HepG2 (cell line): ENCODE data around the gene MT1M. TPM values are rescaled to one million over a fixed set of nuclear protein-coding genes. Genes with fewer than 3 reads are reported as not detected.
A peak's percentile ranks its signal among the peaks of the same experiment; 100 is the strongest.

Experiments
- ATAC-seq: fragments of 200-7000 bp; cut with Tn5 transposase; 3 replicates; pipeline ENCODE4 v1.9.1; 2020; ENCODE audit warnings: mild to moderate bottlenecking, moderate library complexity
- Bru-seq: library from RNA; stranded (reverse); fragments of 400-500 nt; gene quantifications from one replicate; lab custom pipeline; 2021; lab: Mats Ljungman, UMichigan
- BruChase-seq, 2 experiments: library from RNA; stranded (reverse); fragments of 400-500 nt; gene quantifications; one replicate each; lab custom pipeline; 2021; lab: Mats Ljungman, UMichigan
- BruUV-seq: library from RNA; stranded (reverse); fragments of 400-500 nt; replicated peaks from 2 replicates; lab custom pipeline; 2021; lab: Mats Ljungman, UMichigan
- CTCF ChIA-PET: fragments of 300-600 bp; formaldehyde crosslinking; extraction: SDS; loops from one replicate; lab custom pipeline; 2021; ENCODE audit warnings: low total read pairs, inconsistent platforms, low intra/inter-chr PET ratio; lab: Yijun Ruan, JAX
- POLR2A ChIA-PET: fragments of 350-600 bp; sonication (Branson Sonifier 250); formaldehyde crosslinking; loops from one replicate; lab custom pipeline; 2020; ENCODE audit warnings: antibody characterized with exemption, inconsistent platforms; lab: Yijun Ruan, JAX
- DNase-seq: peaks from one replicate; pipeline ENCODE4 v3.0.0-alpha.2; 2015; ENCODE audit warnings: low spot score
- FAIRE-seq: peaks from 3 replicates; lab custom pipeline; 2011; peaks lifted over from hg19 to GRCh38; lab: Jason Lieb, UNC
- H2AFZ ChIP-seq: one replicate; pipeline ENCODE4 v1.6.1; 2011; ENCODE audit warnings: low read length, inconsistent platforms
- H3K27ac ChIP-seq: fragments of 300-600 bp; 3 replicates; pipeline ENCODE4 v1.8.0; 2011; ENCODE audit warnings: mixed run types, mild to moderate bottlenecking, mixed read lengths, low read length, inconsistent platforms; ENCODE audit not compliant: insufficient read depth; ENCODE audit errors: extremely low read length
- H3K27me3 ChIP-seq, 2 experiments: fragments of 200-600 bp in 1 of 2; 2 replicates in 1 of 2; 3 replicates in 1 of 2; pipeline versions ENCODE4 v1.6.0 to v1.8.0; 2011; ENCODE audit warnings: low read length in 2 of 2, mild to moderate bottlenecking in 2 of 2, moderate library complexity in 2 of 2, inconsistent platforms in 1 of 2; ENCODE audit not compliant: insufficient read depth in 2 of 2, control insufficient read depth in 1 of 2
- H3K36me3 ChIP-seq, 2 experiments: fragments of 200-600 bp in 1 of 2; replicated peaks in 1 of 2; 2 replicates in 1 of 2; 3 replicates in 1 of 2; pipeline versions ENCODE4 v1.5.1 to v1.8.0; 2011; ENCODE audit warnings: low read length in 2 of 2, inconsistent platforms in 1 of 2; ENCODE audit not compliant: insufficient read depth in 2 of 2, control insufficient read depth in 1 of 2
- H3K4me1 ChIP-seq: 2 replicates; pipeline ENCODE4 v1.5.1; 2012; ENCODE audit warnings: low read length, inconsistent platforms; ENCODE audit not compliant: insufficient read depth
- H3K4me2 ChIP-seq: 2 replicates; pipeline ENCODE4 v1.6.0; 2011; ENCODE audit warnings: low read depth, low read length, inconsistent platforms
- H3K4me3 ChIP-seq, 3 experiments: fragments of 200-600 bp in 1 of 3; sonication (generic), shearing (Covaris generic) in 1 of 3; replicated peaks in 1 of 3; 2 replicates each; pipeline ENCODE4 v1.5.1; 2011 to 2016; ENCODE audit warnings: low read length in 3 of 3, inconsistent platforms in 2 of 3, low read depth in 2 of 3, mild to moderate bottlenecking in 2 of 3, control low read depth in 1 of 3, mixed read lengths in 1 of 3; ENCODE audit not compliant: insufficient read depth in 1 of 3
- H3K79me2 ChIP-seq: one replicate; pipeline ENCODE4 v1.6.1; 2011; ENCODE audit warnings: low read length, inconsistent platforms; ENCODE audit not compliant: insufficient read depth
- H3K9ac ChIP-seq: 2 replicates; pipeline ENCODE4 v1.6.0; 2011; ENCODE audit warnings: mild to moderate bottlenecking, low read depth, low read length, inconsistent platforms; ENCODE audit not compliant: insufficient read depth
- H3K9me3 ChIP-seq: 2 replicates; pipeline ENCODE4 v1.5.1; 2012; ENCODE audit warnings: mild to moderate bottlenecking, low read length
- H4K20me1 ChIP-seq: 2 replicates; pipeline ENCODE4 v1.6.0; 2011; ENCODE audit warnings: inconsistent platforms, mild to moderate bottlenecking, low read length, moderate library complexity; ENCODE audit not compliant: insufficient read depth
- AGO1 ChIP-seq: fragments of 200-400 bp; formaldehyde crosslinking; IDR thresholded peaks from 2 replicates; pipeline ENCODE4 v1.6.1; 2017; ENCODE audit warnings: mild to moderate bottlenecking, low read depth, low read length, moderate library complexity; ENCODE audit not compliant: poor library complexity, severe bottlenecking
- BORCS8-MEF2B ChIP-seq: sonication (generic); formaldehyde crosslinking; IDR thresholded peaks from 2 replicates; pipeline ENCODE4 v1.8.0; 2022; ENCODE audit warnings: mild to moderate bottlenecking, missing genetic modification reagents
- CENPX ChIP-seq: sonication (generic); formaldehyde crosslinking; IDR thresholded peaks from 2 replicates; pipeline ENCODE4 v1.9.0; 2021; ENCODE audit warnings: mild to moderate bottlenecking, missing genetic modification reagents, moderate library complexity
- IRF1 ChIP-seq: sonication (generic); formaldehyde crosslinking; IDR thresholded peaks from 2 replicates; pipeline ENCODE4 v1.4.0; 2020; ENCODE audit warnings: low read depth, mild to moderate bottlenecking, missing genetic modification reagents
- MBD4 ChIP-seq: IDR thresholded peaks from 2 replicates; pipeline ENCODE4 v1.6.1; 2012; ENCODE audit warnings: low read length, inconsistent platforms, borderline replicate concordance
- NCOA5 ChIP-seq: sonication (generic); formaldehyde crosslinking; IDR thresholded peaks from 2 replicates; pipeline ENCODE4 v1.4.0; 2020; ENCODE audit warnings: missing genetic modification reagents
- PATZ1 ChIP-seq: sonication (generic); formaldehyde crosslinking; IDR thresholded peaks from 2 replicates; pipeline ENCODE4 v1.4.0; 2020; ENCODE audit warnings: missing genetic modification reagents
- PHF8 ChIP-seq: sonication (generic); formaldehyde crosslinking; IDR thresholded peaks from 2 replicates; pipeline ENCODE4 v1.5.0; 2020; ENCODE audit warnings: missing genetic modification reagents
- ZNF670 ChIP-seq: sonication (generic); formaldehyde crosslinking; IDR thresholded peaks from 2 replicates; pipeline ENCODE4 v1.8.0; 2022; ENCODE audit warnings: mild to moderate bottlenecking, missing genetic modification reagents, borderline replicate concordance
- ZNF761 ChIP-seq: sonication (generic); formaldehyde crosslinking; conservative IDR thresholded peaks from 2 replicates; pipeline ENCODE4 v1.4.0; 2020; ENCODE audit warnings: mild to moderate bottlenecking, missing genetic modification reagents
- ZNF781 ChIP-seq: sonication (generic); formaldehyde crosslinking; IDR thresholded peaks from 2 replicates; pipeline ENCODE4 v1.5.1; 2020; ENCODE audit warnings: borderline replicate concordance, mild to moderate bottlenecking, missing genetic modification reagents; ENCODE audit errors: not compliant biosample characterization
- ZSCAN25 ChIP-seq: sonication (generic); formaldehyde crosslinking; IDR thresholded peaks from 2 replicates; pipeline ENCODE4 v1.8.0; 2022; ENCODE audit warnings: mild to moderate bottlenecking, missing genetic modification reagents
- WGBS: methylation state at CpG from one replicate; pipeline ENCODE4 v1.1.6; 2017; ENCODE audit warnings: low lambda C conversion rate; 5-methylcytosine and 5-hydroxymethylcytosine counted together
- in situ Hi-C: cut with HindIII; loops from 2 replicates; pipeline ENCODE4 v1.10.0; 2017; ENCODE audit warnings: low pct_unique_long_range_greater_than_20kb; ENCODE audit not compliant: extremely low pct_ligation_motif_present
- intact Hi-C: fragments of 100-400 bp; cut with micrococcal nuclease; formaldehyde crosslinking; loops from one replicate; pipeline ENCODE4 v1.10.0; 2022; ENCODE audit not compliant: unreplicated experiment
- long read RNA-seq, 2 experiments: library from RNA in 1 of 2; library from polyadenylated mRNA in 1 of 2; stranded (forward) in 1 of 2; unstranded in 1 of 2; transcript quantifications; one replicate each; pipeline ENCODE4 v2.0.0, GENCODE V29; 2019 to 2022
- polyA minus RNA-seq, 3 experiments: library from RNA; depleted of rRNA, polyadenylated mRNA; stranded (reverse); fragments of >200 nt; gene quantifications; 2 replicates each; pipeline ENCODE4 v1.2.3, GENCODE V29; 2011; ENCODE audit warnings: low replicate concordance in 1 of 3
- polyA plus RNA-seq, 8 experiments: library from polyadenylated mRNA; depleted of rRNA in 3 of 8; stranded (reverse) in 7 of 8; unstranded in 1 of 8; fragments of >200 nt; fragmentation: Illumina TruSeq in 4 of 8; extraction: Trizol in 4 of 8; gene quantifications; 2 replicates each; pipeline versions ENCODE4 v1.2.1 to v1.2.3, GENCODE V29; 2011 to 2016; ENCODE audit warnings: low read depth in 4 of 8, missing spikeins in 1 of 8, mixed read lengths in 1 of 8; ENCODE audit not compliant: insufficient read depth in 1 of 8
- total RNA-seq, 5 experiments: library from RNA; depleted of rRNA; stranded (reverse); fragments of >200 nt; fragmentation: Illumina TruSeq; extraction: Trizol; gene quantifications; 2 replicates each; pipeline ENCODE4 v1.2.3, GENCODE V29; 2016; ENCODE audit warnings: low read depth in 1 of 5
- TF ChIP-seq, protein P1 (sequence below): sonication (generic); formaldehyde crosslinking; IDR thresholded peaks from 2 replicates; pipeline ENCODE4; 2020; ENCODE audit warnings: missing genetic modification reagents, mild to moderate bottlenecking, borderline replicate concordance

The MT1M gene
- total RNA-seq (2016; rRNA removed; fragmentation: Illumina TruSeq; extraction: Trizol) (4.6 and 5.5 TPM in 2 replicates), polyA plus RNA-seq (2011; rRNA removed) (not detected in 2 replicates), polyA minus RNA-seq (2011; rRNA and poly(A)+ RNA removed; ENCODE audit: low replicate concordance) (not detected in 2 replicates), Bru-seq, nascent RNA (not detected), BruChase-seq, experiment 1, labeled RNA remaining after a 6-hour chase (not detected), BruChase-seq, experiment 2, labeled RNA remaining after a 2-hour chase (not detected)
- total RNA-seq (2016; cell fraction: cytosol; rRNA removed; fragmentation: Illumina TruSeq; extraction: Trizol; ENCODE audit: low read depth) = 3.8 and 10.7 TPM in 2 replicates
- total RNA-seq (2016; cell fraction: insoluble cytoplasmic fraction; rRNA removed; fragmentation: Illumina TruSeq; extraction: Trizol) = 4.5 and 5.2 TPM in 2 replicates
- 4.8 and 6.1 TPM in 2 replicates for total RNA-seq (2016; cell fraction: membrane; rRNA removed; fragmentation: Illumina TruSeq; extraction: Trizol)
- 1.6 and 1.9 TPM in 2 replicates for total RNA-seq (2016; cell fraction: nucleus; rRNA removed; fragmentation: Illumina TruSeq; extraction: Trizol)
- 0.17 TPM in 1 of 2 replicates, not detected in the other for polyA plus RNA-seq (2011; cell fraction: cytosol; rRNA removed)
- polyA plus RNA-seq (2011; cell fraction: nucleus; rRNA removed) = not detected in 2 replicates
- not detected in 2 replicates for polyA plus RNA-seq (2012)
- polyA plus RNA-seq (2016; cell fraction: cytosol; fragmentation: Illumina TruSeq; extraction: Trizol; ENCODE audit: low read depth) = 4.5 and 9.2 TPM in 2 replicates
- 5.1 and 5.3 TPM in 2 replicates for polyA plus RNA-seq (2016; cell fraction: insoluble cytoplasmic fraction; fragmentation: Illumina TruSeq; extraction: Trizol; ENCODE audit: low read depth)
- 4.1 and 7.0 TPM in 2 replicates for polyA plus RNA-seq (2016; cell fraction: membrane; fragmentation: Illumina TruSeq; extraction: Trizol; ENCODE audit: low read depth)
- 2.3 and 3.0 TPM in 2 replicates for polyA plus RNA-seq (2016; cell fraction: nucleus; fragmentation: Illumina TruSeq; extraction: Trizol; ENCODE audit: insufficient read depth, low read depth)
- polyA minus RNA-seq (2011; cell fraction: cytosol; rRNA and poly(A)+ RNA removed) = not detected in 2 replicates
- not detected in 2 replicates for polyA minus RNA-seq (2011; cell fraction: nucleus; rRNA and poly(A)+ RNA removed)
- long read RNA-seq, experiment 1, partial matches to known transcripts = 0 of 4 reads
- long read RNA-seq, experiment 1, other reads (novel, unspliced or antisense) = 0 of 4 reads
- long read RNA-seq, experiment 2 = 0 reads

GRCh38 chr16:56632156-56632847 is at the start of gene MT1M:
Gene MT1M (plus strand): TSS chr16:56632659. CDS start chr16:56632732, 73 bp downstream.
- peaks cover 8 to 83% of the 10 kb centered on the region in 2 experiments; a peak in 4 of 5 replicates for H3K27me3 ChIP-seq
- BruUV-seq = no TSS peak
- intact Hi-C loops (no loop called here), in situ Hi-C loops (no loop called here)
- FAIRE-seq (no peak), ATAC-seq (peak; percentile 72), DNase-seq (no peak)
- WGBS = under 1% methylated on average over 21 of the region's 61 CpGs
- no peak within 1 kb of the TSS for H3K27ac ChIP-seq
- H3K9me3 ChIP-seq = no peaks in the 10 kb centered on the region
- H3K4me1 ChIP-seq = peaks cover 24% of the 10 kb centered on the region
- H3K4me3 ChIP-seq = peak within 1 kb of the TSS; percentile 41 to 73 (median 54); a peak in 4 of 6 replicates
- no peaks in the 10 kb centered on the region for H3K36me3 ChIP-seq
- peak within 1 kb of the TSS; percentile 7; the same call in 1 of the 2 replicates for H3K9ac ChIP-seq
- no peak within 1 kb of the TSS for H2AFZ ChIP-seq
- H4K20me1 ChIP-seq = no peaks in the 10 kb centered on the region
- no peaks in the 10 kb centered on the region for H3K79me2 ChIP-seq
- H3K4me2 ChIP-seq = peak within 1 kb of the TSS; percentile 77
- POLR2A ChIA-PET = no interaction called here
- CTCF ChIA-PET = no interaction called here
- TF ChIP-seq AGO1 (no peak), ZNF761 (no peak), IRF1 (CRISPR knock-in tag) (no peak), ZNF670 (CRISPR knock-in tag) (no peak), ZSCAN25 (CRISPR knock-in tag) (no peak), NCOA5 (CRISPR knock-in tag) (no peak), PHF8 (CRISPR knock-in tag) (peak; percentile 26; the same call in 1 of the 2 replicates), BORCS8-MEF2B (CRISPR knock-in tag) (peak; percentile 38; the same call in 1 of the 2 replicates), CENPX (CRISPR knock-in tag) (no peak), PATZ1 (CRISPR knock-in tag) (peak; percentile 37; the same call in 1 of the 2 replicates), ZNF781 (CRISPR knock-in tag) (peak; percentile 17), MBD4 (no peak)
- TF ChIP-seq, protein P1, sequence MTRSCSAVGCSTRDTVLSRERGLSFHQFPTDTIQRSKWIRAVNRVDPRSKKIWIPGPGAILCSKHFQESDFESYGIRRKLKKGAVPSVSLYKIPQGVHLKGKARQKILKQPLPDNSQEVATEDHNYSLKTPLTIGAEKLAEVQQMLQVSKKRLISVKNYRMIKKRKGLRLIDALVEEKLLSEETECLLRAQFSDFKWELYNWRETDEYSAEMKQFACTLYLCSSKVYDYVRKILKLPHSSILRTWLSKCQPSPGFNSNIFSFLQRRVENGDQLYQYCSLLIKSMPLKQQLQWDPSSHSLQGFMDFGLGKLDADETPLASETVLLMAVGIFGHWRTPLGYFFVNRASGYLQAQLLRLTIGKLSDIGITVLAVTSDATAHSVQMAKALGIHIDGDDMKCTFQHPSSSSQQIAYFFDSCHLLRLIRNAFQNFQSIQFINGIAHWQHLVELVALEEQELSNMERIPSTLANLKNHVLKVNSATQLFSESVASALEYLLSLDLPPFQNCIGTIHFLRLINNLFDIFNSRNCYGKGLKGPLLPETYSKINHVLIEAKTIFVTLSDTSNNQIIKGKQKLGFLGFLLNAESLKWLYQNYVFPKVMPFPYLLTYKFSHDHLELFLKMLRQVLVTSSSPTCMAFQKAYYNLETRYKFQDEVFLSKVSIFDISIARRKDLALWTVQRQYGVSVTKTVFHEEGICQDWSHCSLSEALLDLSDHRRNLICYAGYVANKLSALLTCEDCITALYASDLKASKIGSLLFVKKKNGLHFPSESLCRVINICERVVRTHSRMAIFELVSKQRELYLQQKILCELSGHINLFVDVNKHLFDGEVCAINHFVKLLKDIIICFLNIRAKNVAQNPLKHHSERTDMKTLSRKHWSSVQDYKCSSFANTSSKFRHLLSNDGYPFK = no peak
